ENCODE data around the gene MRPL16.

DNA sequence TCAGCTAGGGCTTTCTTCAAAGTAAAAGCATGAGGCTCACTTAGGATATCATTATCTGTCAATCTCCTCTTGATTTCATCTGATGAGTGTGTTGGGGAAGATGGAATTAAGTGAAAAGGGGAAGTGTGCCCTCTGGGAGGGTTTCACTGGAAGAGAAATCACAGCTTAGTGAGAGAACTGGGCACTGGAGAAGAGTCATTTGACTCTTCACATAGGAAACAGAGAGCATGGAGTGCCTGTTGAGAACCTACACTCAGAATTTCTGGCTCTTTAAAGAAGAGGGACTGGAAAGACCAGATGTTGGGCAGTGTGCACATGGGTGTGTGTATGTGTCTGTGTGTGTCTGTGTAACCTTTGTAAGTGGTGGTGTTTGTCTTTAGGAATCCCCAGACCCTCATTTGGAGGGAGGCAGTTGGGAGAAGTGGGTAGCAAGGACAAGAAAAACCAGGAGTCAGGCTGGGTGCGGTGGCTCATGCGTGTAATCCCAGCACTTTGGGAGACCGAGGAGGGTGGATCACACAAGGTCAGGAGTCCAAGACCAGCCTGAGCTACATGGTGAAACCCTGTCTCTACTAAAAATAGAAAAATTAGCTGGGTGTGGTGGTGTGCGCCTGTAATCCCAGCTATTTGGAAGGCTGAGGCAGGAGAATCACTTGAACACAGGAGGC is 45.4 kb downstream of the MRPL16 start:
- TF ChIP-seq, protein P1, sequence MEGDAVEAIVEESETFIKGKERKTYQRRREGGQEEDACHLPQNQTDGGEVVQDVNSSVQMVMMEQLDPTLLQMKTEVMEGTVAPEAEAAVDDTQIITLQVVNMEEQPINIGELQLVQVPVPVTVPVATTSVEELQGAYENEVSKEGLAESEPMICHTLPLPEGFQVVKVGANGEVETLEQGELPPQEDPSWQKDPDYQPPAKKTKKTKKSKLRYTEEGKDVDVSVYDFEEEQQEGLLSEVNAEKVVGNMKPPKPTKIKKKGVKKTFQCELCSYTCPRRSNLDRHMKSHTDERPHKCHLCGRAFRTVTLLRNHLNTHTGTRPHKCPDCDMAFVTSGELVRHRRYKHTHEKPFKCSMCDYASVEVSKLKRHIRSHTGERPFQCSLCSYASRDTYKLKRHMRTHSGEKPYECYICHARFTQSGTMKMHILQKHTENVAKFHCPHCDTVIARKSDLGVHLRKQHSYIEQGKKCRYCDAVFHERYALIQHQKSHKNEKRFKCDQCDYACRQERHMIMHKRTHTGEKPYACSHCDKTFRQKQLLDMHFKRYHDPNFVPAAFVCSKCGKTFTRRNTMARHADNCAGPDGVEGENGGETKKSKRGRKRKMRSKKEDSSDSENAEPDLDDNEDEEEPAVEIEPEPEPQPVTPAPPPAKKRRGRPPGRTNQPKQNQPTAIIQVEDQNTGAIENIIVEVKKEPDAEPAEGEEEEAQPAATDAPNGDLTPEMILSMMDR (IDR thresholded peaks at IDR 0.05; ENCODE audit: low read depth, low read length, poor library complexity, severe bottlenecking), result no peak
- TF ChIP-seq EZH2phosphoT487 (IDR thresholded peaks at IDR 0.05; ENCODE audit: borderline replicate concordance, low read length), result no peak
